ENCODE measurements around the gene PRDM16. TPM values are rescaled to one million over a fixed set of nuclear protein-coding genes. Genes with fewer than 3 reads are reported as not detected.

Gene PRDM16
- total RNA-seq, 4 donors from 2014 or later: 5.4 to 13.2 (median 7.7) TPM

DNA sequence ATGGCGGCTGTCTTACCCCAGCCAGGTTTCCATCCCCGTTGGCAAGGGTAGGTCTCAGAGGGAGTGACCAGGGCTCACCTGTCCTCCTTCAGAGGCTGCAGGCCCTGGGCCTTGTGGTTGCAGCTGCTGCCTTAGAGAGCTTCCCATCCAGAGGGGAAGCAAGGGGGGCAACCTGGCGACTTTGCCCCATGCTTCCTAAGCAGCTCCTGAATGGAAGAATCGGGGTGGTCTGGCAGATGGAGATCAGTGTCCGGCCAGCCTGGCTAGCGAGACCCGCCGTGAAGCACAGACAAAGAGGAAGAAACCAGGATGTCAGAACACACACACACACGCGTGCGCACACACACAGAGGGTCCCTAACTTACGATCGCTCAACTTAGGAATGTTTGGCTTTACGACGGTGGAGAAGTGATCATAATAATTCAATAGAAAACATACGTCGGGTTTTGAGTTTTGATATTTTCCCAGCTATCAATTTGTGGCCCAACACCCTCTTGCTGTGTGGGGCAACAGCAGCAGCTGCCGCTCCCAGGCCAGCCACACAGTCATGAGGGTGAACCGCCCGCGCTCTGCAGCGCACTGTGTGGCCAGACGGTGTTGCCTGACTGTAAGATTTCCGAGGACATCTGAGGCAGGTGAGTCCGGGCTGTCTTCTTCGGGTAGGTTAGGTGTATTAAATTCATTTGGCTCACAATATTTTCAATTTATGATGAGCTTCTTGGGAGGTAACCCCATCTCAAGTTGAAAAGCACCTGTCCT lies 272.4 kb downstream of the PRDM16 start:
- no peak overlapping the region for H3K27ac ChIP-seq
- TF ChIP-seq, protein P1, sequence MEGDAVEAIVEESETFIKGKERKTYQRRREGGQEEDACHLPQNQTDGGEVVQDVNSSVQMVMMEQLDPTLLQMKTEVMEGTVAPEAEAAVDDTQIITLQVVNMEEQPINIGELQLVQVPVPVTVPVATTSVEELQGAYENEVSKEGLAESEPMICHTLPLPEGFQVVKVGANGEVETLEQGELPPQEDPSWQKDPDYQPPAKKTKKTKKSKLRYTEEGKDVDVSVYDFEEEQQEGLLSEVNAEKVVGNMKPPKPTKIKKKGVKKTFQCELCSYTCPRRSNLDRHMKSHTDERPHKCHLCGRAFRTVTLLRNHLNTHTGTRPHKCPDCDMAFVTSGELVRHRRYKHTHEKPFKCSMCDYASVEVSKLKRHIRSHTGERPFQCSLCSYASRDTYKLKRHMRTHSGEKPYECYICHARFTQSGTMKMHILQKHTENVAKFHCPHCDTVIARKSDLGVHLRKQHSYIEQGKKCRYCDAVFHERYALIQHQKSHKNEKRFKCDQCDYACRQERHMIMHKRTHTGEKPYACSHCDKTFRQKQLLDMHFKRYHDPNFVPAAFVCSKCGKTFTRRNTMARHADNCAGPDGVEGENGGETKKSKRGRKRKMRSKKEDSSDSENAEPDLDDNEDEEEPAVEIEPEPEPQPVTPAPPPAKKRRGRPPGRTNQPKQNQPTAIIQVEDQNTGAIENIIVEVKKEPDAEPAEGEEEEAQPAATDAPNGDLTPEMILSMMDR (IDR thresholded peaks at IDR 0.05): no peak
- TF ChIP-seq POLR2A (IDR thresholded peaks at IDR 0.05): no peak
- no peaks in the 10 kb centered on the region for H3K36me3 ChIP-seq
- no peak for DNase-seq
- H3K4me1 ChIP-seq: no peaks in the 10 kb centered on the region
- no peak overlapping the region for H3K4me3 ChIP-seq
- no peaks in the 10 kb centered on the region for H3K27me3 ChIP-seq
- peaks cover 0 to 7% (median 0%) of the 10 kb centered on the region in 4 donors for H3K9me3 ChIP-seq

DNA sequence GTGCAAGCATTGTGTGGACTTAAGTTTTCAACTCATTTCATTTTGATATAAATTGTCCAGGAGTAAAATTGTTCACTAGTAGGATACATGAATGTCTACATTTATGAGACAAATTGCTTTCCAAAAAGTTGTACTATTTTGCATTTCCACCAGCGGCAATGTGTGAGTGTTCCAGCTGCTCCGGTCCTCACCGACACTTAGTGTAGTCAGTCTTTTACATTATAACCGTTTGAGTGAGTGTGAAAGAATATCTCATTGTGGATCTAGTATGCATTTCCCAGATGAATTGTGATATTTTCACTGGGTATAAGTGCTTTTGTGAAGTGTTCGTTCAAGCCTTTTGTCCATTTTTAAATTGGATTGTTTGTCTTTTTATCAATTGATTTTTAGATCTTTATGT lies 274.0 kb downstream of the PRDM16 start:
- peaks cover 0 to 7% (median 0%) of the 10 kb centered on the region in 4 donors for H3K9me3 ChIP-seq
- no peaks in the 10 kb centered on the region for H3K4me1 ChIP-seq
- no peaks in the 10 kb centered on the region for H3K27me3 ChIP-seq
- no peak for TF ChIP-seq POLR2A (IDR thresholded peaks at IDR 0.05)
- TF ChIP-seq, protein P1 (IDR thresholded peaks at IDR 0.05): no peak
- H3K36me3 ChIP-seq: no peaks in the 10 kb centered on the region
- H3K27ac ChIP-seq: no peak overlapping the region
- no peak overlapping the region for H3K4me3 ChIP-seq
- no peak for DNase-seq

DNA sequence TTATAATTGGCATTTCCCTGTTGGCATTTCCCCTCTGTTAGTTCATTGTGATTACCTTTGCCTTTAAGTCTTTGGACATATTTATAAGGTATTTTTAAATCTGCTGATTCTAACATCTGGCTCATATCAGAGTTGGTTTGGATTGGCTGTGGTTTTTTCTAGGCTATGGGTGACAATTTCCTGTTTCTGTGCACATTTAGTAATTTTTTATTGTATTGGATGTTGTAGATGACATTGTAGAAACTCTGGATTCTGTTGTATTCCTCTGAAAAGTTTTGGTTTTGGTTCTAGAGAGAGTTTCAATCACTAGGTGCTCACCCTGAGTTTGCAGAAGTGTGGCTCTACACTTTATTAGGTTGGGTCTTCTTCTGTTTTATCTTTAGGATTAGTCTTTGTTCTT lies 275.4 kb downstream of the PRDM16 start:
- no peaks in the 10 kb centered on the region for H3K36me3 ChIP-seq
- H3K27me3 ChIP-seq: no peaks in the 10 kb centered on the region
- no peak overlapping the region for H3K4me3 ChIP-seq
- TF ChIP-seq POLR2A (IDR thresholded peaks at IDR 0.05): no peak
- TF ChIP-seq, protein P1 (IDR thresholded peaks at IDR 0.05): no peak
- no peaks in the 10 kb centered on the region for H3K4me1 ChIP-seq
- H3K27ac ChIP-seq: no peak overlapping the region
- no peak for DNase-seq
- peaks cover 0 to 7% (median 0%) of the 10 kb centered on the region in 4 donors for H3K9me3 ChIP-seq

DNA sequence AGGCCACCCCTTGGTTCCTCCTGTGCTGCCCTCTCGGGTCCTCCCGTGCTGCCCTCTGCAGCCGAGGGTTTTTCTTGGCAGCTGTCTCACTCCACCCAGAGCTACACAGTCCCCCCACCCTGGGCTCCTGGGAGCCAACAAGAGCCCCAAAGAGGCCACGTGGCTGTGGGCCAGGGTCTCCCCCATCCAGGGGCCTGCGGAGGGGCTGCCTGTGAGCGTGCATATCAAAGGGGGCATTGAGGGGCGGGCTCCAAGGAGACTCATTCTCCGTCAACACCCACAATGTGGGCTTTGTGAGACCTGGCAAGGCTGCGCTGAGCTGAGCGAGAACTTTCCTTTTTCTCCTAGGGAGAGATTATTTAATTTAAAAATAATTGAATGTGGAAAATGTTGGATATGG lies 276.8 kb downstream of the PRDM16 start:
- TF ChIP-seq POLR2A (IDR thresholded peaks at IDR 0.05): no peak
- TF ChIP-seq, protein P1 (IDR thresholded peaks at IDR 0.05): no peak
- peaks cover 0 to 7% (median 0%) of the 10 kb centered on the region in 4 donors for H3K9me3 ChIP-seq
- no peaks in the 10 kb centered on the region for H3K36me3 ChIP-seq
- no peak for DNase-seq
- H3K27me3 ChIP-seq: no peaks in the 10 kb centered on the region
- no peak overlapping the region for H3K4me3 ChIP-seq
- no peak overlapping the region for H3K27ac ChIP-seq
- peaks cover 0 to 9% (median 0%) of the 10 kb centered on the region in 4 donors for H3K4me1 ChIP-seq

DNA sequence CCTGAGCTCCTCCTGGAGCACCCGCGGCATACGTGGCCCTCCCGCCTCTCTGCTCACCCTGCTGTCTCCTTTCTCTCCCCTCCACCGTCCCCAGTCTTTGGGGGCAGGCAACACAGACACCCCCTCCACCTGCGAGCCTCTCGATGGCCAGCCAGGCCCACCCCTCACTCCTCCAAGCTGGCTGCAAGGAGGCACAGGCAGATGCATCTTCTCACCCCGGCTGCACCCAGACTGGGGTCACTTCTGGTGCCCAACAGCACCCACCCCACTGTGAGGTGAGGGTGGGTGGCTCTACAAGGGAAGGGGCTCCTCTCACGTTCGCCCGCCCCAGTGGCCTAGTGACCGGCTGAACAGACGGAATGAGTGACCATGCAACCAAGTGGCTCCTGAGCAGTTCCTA lies 277.5 kb downstream of the PRDM16 start:
- Histone ChIP-seq H3K9me3 (peaks cover 0 to 7% (median 0%) of the 10 kb centered on the region in 4 donors), H3K4me3 (no peak overlapping the region), H3K27ac (no peak overlapping the region), H3K4me1 (peaks cover 0 to 9% (median 0%) of the 10 kb centered on the region in 4 donors), H3K36me3 (no peaks in the 10 kb centered on the region), H3K27me3 (no peaks in the 10 kb centered on the region)
- no peak for TF ChIP-seq POLR2A (IDR thresholded peaks at IDR 0.05)
- TF ChIP-seq, protein P1 (IDR thresholded peaks at IDR 0.05): no peak
- no peak for DNase-seq
